CD4-positive, alpha-beta T cell treated with Interferon alpha-2 for 1 hour (primary cell): ENCODE measurements around the gene KCNJ11.

Source experiments
- DNase-seq, 2 donors: peaks; one replicate each; pipeline ENCODE4 v3.0.0-alpha.2; 2020 to 2022

The KCNJ11 gene

DNA sequence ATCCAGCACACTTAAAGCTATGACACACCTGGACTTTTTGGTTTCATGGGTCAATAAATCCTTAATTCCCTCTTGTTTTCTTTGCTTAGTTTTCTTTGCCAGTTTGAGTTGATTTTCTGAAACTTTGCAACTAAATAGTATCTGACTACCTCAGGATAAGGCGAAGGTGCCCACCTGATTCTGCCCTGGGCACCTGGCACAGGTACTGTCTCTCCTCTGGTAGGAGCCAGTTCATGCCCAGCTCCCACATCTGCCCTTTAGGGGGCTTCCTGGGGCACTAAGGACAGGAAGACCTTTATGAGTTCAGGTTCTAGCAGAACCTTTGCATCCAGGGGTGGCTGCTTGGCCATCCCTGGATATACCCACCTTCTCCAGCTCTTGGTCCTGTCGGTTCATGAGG, 19.6 kb upstream of the KCNJ11 start:
- no peak for DNase-seq

- no peak for DNase-seq
Measured at GRCh38 chr11:17407575-17407974, 19.1 kb upstream of the KCNJ11 start.

DNA sequence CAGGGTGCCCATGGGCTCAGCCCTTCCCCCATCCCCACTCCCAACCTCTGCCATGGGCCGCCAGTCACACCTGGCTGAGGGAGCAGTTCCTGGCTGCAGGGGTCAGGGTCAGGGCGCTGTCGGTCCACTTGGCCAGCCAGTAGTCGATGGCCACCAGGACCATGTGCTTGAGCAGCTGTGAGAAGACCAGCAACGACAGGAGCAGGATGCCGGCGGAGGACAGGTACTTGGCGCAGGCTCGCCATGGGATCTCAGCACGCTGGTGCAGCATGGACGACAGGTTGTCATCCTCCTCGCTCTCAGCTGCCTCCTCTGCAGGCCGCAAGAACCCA, 18.3 kb upstream of the KCNJ11 start:
- no peak for DNase-seq

DNA sequence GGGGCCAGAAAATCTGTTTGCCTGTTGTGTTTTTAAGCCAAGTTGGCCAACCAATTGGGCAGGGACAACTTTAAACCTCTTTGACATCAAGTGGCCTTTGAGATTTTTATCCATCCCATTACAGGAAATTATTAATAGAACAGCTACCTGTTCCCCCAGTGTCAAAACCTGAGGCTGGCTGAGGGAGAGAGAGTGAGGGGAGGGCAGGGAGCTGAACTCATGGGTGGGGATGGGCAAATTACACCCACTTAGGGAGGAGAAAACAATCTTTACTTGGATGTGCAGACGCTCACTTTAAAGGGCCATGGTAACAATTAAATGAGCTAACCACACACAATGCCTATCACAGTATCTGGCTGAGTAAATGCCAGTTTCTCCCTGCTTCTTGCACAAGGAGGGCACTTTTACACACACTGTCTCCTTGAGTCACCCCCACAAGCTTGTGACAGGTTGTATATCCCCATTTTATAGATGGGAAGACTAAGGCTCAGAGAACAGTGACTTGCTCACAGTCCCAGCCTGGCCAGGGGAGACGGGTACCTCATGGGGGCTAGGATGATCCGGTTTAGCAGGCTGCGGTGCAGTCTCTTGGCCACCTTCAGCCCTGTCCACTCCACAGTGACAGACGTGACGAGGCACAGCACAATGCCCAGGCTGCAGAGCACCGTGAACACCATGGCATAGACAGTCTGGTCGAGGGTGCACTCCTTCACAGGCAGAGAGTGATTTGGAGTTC, 17.8 kb upstream of the KCNJ11 start:
- DNase-seq = no peak

DNA sequence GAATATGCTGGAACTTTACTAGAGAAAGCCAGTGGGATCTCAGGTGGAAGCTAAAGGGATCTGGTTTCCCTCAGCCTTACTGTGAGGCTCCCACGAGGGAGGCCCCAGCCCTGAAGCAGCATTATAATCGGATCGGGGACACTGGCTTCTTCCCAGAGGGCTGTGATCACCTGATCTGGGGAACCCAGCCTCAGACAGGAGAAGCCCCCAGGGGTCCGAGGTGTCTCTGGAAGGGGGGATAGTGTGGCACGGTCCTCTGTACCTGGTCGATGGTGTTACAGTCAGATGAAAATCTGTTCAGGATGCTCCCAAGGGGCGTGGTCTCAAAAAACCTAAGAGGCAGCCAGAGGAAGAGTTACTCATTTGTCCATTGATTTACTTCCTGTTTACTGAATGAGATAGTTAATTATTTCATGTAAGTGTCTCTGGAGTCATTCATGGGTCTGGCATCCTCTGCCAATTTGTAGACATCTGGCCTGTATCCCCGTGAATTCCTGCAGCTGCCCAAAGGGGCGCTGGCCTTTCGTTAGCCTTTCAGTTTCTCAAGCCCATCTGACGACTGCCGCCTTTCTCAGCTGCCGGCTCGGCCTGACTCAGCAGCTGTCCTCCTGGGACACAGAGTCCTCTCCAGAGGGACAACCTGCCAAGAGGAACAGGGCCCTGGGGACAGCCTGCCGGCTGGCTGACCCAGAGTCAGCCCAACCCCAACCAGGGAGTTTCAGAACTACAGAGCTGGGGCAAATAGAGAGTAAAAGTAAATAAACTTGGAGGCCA, 17.0 kb upstream of the KCNJ11 start:
- DNase-seq = no peak

DNA sequence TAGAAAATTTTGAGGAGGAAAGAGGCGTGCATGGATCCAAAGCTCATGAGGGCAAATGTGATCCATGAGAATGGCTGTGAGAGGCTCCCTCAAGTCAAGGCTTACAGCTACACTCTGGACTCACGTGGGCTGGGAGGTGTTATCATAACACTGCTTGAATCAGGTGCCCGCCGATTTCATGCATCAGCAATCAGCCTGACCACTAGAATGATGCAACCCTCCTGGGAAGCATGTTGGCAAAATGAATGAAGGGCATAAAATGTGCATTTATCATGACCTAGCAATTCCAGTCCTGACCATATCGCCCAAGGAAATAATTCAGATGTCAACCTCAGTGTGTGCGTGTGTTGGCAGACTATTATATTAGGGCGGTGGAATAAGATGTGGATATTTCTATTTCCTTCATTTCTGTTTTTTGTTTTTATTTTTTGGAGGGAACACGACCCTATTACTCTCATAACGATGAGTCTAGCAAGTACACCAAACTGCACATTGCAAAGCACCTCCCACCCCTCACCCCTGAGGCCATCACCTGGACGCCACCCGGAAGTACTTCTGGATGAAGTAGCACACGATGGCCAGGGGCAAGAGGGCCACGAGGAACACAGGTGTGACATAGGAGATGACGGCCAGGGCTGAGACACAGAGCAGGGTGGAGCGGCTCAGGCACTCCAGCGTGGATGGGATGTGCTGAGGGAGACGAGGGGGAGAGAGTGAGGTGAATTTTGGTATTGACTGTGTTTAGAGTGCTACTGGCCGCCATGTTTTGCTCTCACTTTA, 15.7 kb upstream of the KCNJ11 start:
- DNase-seq = no peak

DNA sequence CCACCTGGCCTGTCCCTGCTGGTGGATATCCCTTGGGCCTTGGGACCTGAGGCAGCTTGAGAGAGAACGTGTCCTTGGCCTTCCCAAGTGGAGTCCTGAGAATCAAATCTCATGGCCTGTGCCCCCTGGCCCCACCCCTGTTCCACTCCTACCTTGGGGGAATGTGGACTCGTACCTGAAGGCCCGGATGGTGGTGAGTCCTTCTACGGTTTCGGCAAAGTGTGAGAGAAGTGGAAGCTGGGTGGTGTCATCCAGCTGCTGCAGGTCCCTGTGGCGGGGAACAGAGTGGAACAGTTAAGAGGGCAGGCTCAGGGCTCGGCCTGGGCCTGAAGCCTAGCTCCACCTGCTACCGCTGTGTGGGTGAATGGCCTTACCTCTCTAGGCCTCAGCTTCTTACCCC, 14.0 kb upstream of the KCNJ11 start:
- DNase-seq = no peak

DNA sequence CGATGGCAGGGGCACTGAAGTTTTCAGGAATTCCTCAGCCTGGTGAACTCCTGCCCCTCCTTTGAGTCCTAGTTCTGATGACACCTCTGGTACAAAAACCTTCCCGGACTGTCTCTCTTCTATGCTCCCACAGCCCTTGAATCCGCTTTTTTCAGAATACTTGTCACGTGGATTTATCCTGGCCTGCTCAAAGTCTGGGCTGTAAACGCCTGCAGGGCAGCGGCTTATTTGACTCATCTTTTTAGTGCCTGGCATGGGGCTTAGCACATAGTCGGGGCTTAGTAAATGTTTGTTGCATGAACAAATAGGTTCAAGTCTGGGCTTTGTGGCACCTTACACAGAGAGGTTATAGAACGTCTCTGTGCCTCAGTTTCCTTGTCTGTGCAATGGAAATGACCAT, 13.4 kb upstream of the KCNJ11 start:
- no peak for DNase-seq

DNA sequence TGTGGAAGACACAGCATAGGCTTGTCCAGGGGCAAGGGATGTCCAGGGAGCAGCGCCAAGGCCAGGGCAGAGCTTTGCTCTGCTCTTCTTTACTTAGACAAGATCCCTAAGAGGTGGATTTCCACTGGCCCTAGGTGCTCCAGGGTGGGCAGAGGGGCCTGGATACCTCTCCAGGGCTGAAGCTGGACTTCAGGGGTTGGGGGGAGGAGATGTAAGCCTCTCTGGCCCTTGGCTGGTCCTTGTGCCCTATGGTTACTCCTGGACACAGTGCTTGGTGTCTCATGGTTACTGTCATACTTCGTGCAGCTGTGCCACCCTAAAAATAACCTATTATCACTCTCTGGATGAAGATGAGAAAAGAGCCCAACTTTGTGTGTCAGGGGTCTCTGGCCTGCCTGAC, 12.9 kb upstream of the KCNJ11 start:
- no peak for DNase-seq

- DNase-seq = no peak
Measured at GRCh38 chr11:17400048-17400775, 11.8 kb upstream of the KCNJ11 start.

DNA sequence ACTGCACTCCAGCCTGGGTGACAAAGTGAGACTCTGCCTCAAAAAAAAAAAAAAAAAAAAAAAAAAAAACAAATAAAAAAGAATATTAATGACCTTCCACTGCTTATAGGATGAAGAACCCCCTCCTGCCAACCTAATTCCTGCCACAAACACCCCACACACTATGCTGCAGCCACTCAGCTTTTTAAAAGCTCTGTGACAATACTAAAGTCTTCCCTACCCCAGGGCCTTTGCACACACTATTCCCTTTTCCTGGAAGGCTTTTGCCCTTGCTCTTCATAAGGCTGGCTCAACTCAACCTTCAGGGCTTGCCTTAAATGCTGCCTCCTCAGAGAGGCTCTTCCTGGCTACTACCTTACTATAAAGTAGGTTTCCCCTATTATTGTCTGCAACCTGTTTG, 10.8 kb upstream of the KCNJ11 start:
- DNase-seq = no peak

GRCh38 chr11:17397311-17398002, 9.0 kb upstream of the KCNJ11 start:
- no peak for DNase-seq

DNA sequence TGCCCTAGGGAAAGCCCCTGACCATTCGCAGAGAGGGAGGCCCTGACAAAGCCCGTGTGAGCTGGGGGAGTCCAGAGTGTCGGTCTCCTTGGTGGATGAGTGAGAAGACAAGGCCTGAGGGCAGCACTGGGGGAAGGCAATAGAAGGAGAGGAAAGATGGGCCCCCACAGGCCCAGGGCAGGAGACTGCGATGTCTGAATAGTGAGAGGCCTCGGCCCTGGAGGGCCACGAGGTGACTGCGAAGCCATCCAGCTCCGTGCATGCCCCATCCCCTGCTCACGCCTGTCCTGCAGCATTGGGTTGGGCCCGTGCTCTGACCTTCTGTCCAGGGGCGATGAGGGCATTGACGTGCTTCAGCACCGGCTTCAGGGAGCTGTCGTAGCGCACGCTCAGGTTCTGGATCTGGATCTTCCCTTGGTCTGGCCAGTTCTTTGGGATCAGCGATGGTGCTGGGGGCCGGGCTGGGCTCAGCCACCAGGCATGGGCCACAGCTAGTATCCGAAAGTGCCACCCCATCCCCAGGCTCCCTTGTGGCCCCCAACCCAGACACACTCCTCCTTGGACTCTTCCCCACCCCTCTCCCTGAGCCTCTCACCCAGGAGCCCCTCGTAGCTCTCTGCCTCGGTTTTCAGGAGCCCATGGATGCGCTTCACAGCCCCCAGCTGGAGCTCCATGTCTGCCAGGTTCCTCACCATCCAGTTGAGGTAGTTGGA, 8.3 kb upstream of the KCNJ11 start:
- DNase-seq = no peak

DNA sequence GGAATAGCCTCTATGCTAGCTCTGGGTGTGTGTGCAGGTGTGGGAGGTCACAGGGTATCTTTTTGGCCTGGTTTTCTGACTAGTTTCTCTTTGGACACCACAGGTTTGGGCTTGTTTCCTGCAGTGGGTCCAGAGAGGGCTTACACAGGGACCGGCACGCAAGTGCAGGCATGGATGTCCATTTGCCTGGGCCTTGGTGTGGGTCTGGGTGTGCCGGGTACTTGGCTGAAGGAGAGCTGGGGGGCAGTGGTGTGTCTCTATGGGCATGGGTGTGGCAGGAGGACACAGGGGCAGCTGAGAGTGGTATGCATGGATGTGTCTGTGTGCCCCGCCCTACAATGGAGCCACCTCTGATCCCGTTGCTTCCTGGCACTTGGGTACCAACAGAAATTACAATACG, 7.5 kb upstream of the KCNJ11 start:
- no peak for DNase-seq

GRCh38 chr11:17395554-17395961, 7.1 kb upstream of the KCNJ11 start:
- no peak for DNase-seq

GRCh38 chr11:17394743-17395390, 6.4 kb upstream of the KCNJ11 start:
- DNase-seq = no peak

DNA sequence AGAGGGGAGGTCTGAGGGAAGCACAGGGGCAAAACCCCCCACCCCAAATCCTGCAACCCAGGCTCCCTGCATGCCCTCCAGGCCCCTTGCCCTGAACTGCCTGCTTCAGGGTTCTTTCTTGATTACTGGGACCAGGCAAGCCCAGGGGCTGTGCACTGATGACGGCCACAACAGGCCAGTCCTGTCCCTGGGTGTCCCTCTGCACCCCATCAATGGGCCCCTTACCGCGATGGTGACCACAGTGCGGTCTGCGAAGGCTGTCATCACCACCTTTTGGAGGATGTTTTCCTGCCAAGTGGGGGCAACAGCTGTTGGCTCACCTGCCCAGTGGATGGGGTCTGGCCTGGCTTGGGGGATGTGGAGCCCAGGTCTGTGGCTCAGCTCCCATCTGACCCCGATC, 5.0 kb upstream of the KCNJ11 start:
- DNase-seq = no peak

DNA sequence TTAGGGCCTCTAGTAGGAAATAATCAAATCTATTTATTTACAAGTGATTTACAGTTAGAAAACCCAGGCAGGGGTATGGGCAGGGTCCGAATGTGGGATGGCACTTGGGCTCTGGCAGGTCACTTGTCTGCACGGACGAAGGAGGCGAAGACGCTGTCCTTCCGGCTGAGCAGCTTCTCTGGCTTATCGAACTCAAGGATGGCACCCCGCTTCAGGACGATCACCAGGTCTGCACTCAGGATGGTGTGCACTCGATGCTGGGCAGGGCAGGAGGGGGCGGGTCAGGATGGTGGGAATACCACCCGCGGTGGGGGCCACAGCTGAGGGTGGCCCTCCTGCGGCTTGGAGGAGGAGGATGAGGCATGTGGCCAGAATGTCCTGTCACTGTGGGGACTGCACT, 4.4 kb upstream of the KCNJ11 start:
- DNase-seq = no peak

DNA sequence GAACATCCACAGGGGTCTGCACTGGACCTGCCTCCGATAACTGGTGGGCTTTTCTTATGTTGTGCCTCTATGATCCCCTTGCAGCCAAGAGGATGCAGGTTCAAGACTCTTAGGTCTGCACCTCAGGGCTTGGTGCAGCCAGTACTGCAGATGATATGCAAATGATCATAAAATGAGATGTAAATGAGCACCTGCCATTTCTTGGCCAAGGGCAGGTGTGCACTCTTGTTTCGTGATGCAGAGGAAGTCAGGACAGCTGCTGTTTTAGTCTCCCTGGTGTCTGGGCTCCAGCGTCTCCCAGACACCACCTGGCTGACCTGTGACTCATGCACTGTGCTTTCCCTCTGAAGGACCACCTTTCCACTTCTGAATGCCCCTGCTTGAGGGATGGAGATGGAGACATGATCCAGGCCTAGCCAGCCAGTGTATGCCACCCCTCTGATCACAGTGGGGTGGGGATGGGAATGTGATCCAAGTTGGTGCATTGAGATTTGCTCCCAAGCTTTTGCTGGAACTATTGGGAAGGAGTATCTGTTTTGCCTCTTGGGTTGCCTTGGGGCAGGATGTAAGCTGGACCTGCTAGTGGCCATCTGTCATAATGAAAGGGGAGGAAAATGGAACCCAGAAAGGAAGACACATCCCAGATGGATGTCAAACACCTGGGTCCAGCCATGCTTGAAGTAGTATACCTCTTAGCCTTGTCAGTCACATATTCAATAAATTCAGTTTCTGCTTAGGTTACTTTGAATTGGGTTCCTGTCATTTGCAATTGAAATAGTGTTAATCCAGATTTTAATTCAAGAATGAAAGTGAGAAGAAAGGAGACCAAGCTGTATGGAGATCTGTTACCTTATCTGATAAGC, 3.3 kb upstream of the KCNJ11 start:
- DNase-seq = no peak

- DNase-seq = peak in 1 of 2 donors; percentile 10
Measured at GRCh38 chr11:17389957-17390649, 1.6 kb upstream of the KCNJ11 start.
